Measurements from ENCODE around the gene AKAP10.

The AKAP10 gene

DNA sequence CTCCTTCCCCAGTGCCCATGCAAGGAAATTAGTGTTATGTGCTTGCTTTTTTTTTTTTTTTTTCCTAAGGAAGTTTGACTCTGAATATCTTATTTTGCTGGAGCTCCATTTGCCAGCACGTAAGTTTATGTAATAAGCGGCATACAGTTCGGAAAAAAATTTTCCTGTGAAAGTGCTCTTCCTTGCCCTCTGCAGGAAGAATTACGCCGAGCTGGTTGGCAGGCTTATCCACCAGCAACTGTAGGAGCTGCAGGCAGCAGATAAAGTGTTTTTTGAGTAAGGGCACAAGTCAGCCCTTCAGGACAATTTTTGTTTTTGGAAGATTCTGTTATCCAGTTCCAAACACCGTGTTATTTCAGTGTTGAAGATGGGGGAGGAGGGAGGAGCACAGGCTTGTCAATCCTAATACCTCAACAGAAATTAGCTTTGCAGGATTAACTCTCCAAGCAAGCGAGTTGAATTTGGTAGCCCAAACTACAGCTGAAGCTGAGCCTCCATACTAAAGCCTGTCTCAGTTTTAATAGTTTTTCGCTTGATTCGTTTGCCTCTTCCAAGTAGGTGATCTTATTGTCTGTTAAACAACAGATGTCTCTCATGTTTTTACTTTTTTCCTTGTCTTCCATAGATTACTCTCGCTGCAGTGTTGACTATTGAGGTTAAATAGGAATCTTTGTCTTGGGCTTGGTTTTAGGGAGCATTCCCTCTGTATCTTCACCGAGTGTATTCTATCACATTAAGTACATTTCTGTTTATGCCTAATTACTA is 32.7 kb upstream of the AKAP10 start (continued):
- TF ChIP-seq, protein P1, sequence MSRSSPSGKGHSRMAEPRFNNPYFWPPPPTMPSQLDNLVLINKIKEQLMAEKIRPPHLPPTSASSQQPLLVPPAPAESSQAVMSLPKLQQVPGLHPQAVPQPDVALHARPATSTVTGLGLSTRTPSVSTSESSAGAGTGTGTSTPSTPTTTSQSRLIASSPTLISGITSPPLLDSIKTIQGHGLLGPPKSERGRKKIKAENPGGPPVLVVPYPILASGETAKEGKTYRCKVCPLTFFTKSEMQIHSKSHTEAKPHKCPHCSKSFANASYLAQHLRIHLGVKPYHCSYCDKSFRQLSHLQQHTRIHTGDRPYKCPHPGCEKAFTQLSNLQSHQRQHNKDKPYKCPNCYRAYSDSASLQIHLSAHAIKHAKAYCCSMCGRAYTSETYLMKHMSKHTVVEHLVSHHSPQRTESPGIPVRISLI (tag by site-specific recombination; IDR thresholded peaks at IDR 0.05): peak; percentile 64; the same call in 1 of the 2 replicates
- no peak for TF ChIP-seq ZNF274 (IDR thresholded peaks at IDR 0.05; ENCODE audit: low read length)
- TF ChIP-seq ZNF274 (tag by site-specific recombination; IDR thresholded peaks at IDR 0.05; ENCODE audit: borderline replicate concordance): no peak
- no peak for TF ChIP-seq ELK4 (IDR thresholded peaks at IDR 0.05; ENCODE audit: borderline replicate concordance, low read depth, low read length)
- TF ChIP-seq ZNF830 (tag by site-specific recombination; IDR thresholded peaks at IDR 0.05; ENCODE audit: low read depth): no peak
- TF ChIP-seq ZNF266 (tag by site-specific recombination; IDR thresholded peaks at IDR 0.05; ENCODE audit: low read depth): no peak
- TF ChIP-seq, protein P2, sequence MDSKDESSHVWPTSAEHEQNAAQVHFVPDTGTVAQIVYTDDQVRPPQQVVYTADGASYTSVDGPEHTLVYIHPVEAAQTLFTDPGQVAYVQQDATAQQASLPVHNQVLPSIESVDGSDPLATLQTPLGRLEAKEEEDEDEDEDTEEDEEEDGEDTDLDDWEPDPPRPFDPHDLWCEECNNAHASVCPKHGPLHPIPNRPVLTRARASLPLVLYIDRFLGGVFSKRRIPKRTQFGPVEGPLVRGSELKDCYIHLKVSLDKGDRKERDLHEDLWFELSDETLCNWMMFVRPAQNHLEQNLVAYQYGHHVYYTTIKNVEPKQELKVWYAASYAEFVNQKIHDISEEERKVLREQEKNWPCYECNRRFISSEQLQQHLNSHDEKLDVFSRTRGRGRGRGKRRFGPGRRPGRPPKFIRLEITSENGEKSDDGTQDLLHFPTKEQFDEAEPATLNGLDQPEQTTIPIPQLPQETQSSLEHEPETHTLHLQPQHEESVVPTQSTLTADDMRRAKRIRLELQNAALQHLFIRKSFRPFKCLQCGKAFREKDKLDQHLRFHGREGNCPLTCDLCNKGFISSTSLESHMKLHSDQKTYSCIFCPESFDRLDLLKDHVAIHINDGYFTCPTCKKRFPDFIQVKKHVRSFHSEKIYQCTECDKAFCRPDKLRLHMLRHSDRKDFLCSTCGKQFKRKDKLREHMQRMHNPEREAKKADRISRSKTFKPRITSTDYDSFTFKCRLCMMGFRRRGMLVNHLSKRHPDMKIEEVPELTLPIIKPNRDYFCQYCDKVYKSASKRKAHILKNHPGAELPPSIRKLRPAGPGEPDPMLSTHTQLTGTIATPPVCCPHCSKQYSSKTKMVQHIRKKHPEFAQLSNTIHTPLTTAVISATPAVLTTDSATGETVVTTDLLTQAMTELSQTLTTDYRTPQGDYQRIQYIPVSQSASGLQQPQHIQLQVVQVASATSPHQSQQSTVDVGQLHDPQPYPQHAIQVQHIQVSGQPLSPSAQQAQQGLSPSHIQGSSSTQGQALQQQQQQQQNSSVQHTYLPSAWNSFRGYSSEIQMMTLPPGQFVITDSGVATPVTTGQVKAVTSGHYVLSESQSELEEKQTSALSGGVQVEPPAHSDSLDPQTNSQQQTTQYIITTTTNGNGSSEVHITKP (tag by site-specific recombination; IDR thresholded peaks at IDR 0.05): peak; percentile 55; the same call in 1 of the 2 replicates
- TF ChIP-seq SP7 (tag by site-specific recombination; IDR thresholded peaks at IDR 0.05): no peak; the same call in 1 of the 2 replicates
- TF ChIP-seq ZFHX2 (tag by site-specific recombination; conservative IDR thresholded peaks at IDR 0.05): no peak
- no peak for TF ChIP-seq ZFP3 (tag by site-specific recombination; IDR thresholded peaks at IDR 0.05; ENCODE audit: low read depth)
- peak; percentile 64; the same call in 1 of the 2 replicates for TF ChIP-seq ZEB2 (tag by site-specific recombination; IDR thresholded peaks at IDR 0.05)
- no peak for TF ChIP-seq GLIS1 (tag by site-specific recombination; IDR thresholded peaks at IDR 0.05)
- TF ChIP-seq HOXD13 (CRISPR knock-in tag; IDR thresholded peaks at IDR 0.05; ENCODE audit: borderline replicate concordance): no peak
- TF ChIP-seq, protein P3, sequence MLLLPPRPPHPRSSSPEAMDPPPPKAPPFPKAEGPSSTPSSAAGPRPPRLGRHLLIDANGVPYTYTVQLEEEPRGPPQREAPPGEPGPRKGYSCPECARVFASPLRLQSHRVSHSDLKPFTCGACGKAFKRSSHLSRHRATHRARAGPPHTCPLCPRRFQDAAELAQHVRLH (tag by site-specific recombination; IDR thresholded peaks at IDR 0.05): 0 out of 2 replicates have a peak, but pooled peaks have one; percentile 2
- no peak for TF ChIP-seq ZNF416 (tag by site-specific recombination; IDR thresholded peaks at IDR 0.05)
- no peak for TF ChIP-seq ZIC2 (tag by site-specific recombination; IDR thresholded peaks at IDR 0.05)
- no peak for TF ChIP-seq ZNF701 (tag by site-specific recombination; IDR thresholded peaks at IDR 0.05)
- TF ChIP-seq, protein P4, sequence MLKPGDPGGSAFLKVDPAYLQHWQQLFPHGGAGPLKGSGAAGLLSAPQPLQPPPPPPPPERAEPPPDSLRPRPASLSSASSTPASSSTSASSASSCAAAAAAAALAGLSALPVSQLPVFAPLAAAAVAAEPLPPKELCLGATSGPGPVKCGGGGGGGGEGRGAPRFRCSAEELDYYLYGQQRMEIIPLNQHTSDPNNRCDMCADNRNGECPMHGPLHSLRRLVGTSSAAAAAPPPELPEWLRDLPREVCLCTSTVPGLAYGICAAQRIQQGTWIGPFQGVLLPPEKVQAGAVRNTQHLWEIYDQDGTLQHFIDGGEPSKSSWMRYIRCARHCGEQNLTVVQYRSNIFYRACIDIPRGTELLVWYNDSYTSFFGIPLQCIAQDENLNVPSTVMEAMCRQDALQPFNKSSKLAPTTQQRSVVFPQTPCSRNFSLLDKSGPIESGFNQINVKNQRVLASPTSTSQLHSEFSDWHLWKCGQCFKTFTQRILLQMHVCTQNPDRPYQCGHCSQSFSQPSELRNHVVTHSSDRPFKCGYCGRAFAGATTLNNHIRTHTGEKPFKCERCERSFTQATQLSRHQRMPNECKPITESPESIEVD (tag by site-specific recombination; IDR thresholded peaks at IDR 0.05): peak; percentile 71; the same call in 1 of the 2 replicates
- no peak for TF ChIP-seq PRDM2 (tag by site-specific recombination; IDR thresholded peaks at IDR 0.05; ENCODE audit: borderline replicate concordance)
- TF ChIP-seq SP3 (tag by site-specific recombination; IDR thresholded peaks at IDR 0.05): no peak
- TF ChIP-seq MEIS1 (CRISPR knock-in tag; IDR thresholded peaks at IDR 0.05; ENCODE audit: borderline replicate concordance): no peak
- no peak for TF ChIP-seq FEZF1 (tag by site-specific recombination; IDR thresholded peaks at IDR 0.05)
- TF ChIP-seq ZBTB17 (tag by site-specific recombination; IDR thresholded peaks at IDR 0.05): peak; percentile 56; the same call in 1 of the 2 replicates
- TF ChIP-seq ZNF658 (tag by site-specific recombination; IDR thresholded peaks at IDR 0.05): no peak

Measured in HEK293 (cell line).